HG03520 (cell line): ENCODE results near the gene ZFP36.
A peak's percentile ranks its signal among the peaks of the same experiment; 100 is the strongest.
"Not testable (repeated sequence)": the region's sequence is repeated elsewhere in the genome, so short reads cannot be mapped to it uniquely, and the experiment has no call there.

Experiments
- ATAC-seq: cut with Tn5 transposase; IDR thresholded peaks from one replicate; pipeline ENCODE4 v1.9.1; 2021; ENCODE audit warnings: mild to moderate bottlenecking, moderate library complexity; ENCODE audit not compliant: unreplicated experiment

ZFP36 gene

DNA sequence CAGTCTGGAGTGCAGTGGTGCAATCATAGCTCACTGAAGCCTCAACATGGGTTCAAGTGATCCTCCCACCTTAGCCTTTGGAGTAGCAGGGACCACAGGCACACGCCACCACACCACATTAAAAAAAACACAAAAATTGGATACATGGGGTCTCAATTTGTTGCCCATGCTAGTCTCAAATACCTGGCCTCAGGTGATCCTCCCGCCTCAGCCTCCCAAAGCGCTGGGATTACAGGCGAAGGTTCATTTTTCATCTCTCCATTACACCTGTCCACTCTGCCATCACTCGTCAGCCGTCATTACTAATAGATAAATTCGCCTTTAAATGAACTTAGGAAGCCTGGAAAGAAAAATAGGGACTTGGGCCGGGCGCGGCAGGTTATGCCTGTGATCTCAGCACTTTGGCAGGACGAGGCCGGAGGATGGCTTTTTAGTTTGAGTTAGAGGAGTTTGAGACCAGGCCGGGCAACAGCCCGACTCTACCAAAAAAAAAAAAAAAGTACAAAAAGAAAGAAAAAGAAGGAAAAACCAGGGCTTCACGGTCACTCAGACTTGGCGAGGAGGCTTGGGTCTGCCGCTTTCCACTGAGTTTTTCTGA is 38.0 kb downstream of the ZFP36 start:
- ATAC-seq = no peak

DNA sequence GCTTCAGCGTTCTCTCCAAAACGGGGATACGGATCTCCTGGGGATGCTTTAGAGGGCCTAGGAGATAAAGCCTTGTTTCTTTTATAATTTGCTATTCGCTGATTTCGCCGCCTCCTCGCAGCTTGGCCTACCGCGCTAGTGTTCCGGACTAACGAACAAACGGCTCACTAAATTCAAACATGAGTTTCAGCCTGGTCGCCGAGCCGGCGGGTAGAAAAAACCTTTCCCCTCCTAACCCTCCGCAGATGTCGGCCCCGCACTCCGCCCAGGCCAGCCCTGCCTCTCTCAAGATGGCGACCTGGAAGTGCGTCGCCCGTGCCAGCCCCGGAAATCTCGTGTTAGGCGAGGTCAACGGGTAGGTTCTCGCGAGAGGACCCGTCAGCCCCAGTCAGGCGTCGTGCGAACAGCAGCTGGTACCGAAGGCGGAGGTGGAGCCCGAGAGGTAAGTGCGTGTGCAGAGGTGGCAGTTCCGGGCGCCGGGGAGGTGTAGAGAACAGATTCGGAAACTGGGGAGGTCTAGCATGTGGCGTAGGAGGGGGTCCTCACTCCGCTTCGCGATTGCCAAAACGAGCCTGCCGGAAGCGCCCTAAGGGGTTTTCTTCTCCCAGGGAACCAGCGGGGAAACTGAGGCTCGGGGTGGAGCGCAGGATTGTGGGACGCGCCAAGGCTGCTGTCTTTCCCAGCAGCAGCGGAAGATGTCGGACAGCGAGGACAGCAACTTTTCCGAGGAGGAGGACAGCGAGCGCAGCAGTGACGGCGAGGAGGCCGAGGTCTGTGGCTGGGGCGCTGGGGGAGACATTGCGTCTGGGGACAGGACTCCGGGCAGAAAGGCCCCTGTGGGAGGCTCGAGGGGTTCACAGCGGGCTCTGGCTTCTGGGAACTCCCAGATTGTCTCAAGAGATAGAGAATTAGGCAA is 38.8 kb downstream of the ZFP36 start, which contains the start of gene SUPT5H:
SUPT5H (plus strand) TSS at position 387 of the 916 bp plus-strand sequence; CDS start at position 696, 309 bp downstream.
- ATAC-seq = peak; percentile 83

DNA sequence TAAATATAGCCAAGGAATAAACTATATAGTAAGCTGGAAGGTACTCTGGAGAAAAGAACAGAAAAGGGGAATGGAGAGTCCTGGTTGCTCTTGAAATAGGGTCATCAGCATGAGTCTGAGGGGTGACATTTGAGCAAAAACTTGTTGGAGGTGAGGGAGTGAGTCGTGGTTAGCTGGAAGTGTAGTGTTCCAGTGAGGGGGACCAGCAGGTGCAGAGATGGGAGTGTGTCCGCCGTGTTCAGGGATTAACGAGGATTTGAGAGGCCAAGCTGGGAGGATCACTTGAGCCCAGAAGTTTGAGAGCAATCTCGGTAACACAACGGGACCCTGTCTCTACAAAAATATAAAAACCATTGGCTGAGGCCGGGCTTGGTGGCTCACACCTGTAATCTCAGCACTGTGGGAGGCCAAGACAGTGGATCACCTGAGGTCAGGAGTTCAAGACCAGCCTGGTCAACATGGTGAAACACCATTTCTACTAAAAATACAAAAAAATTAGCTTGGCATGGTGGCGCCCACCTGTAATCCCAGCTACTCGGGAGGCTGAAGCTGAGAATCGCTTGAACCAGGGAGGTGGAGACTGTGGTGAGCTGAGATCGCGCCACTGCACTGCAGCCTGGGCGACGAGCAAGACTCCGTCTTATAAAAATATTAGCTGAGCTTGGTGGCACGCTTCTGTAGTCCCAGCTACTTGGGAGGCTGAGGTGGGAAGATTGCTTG is 39.9 kb downstream of the ZFP36 start:
- ATAC-seq = no peak

DNA sequence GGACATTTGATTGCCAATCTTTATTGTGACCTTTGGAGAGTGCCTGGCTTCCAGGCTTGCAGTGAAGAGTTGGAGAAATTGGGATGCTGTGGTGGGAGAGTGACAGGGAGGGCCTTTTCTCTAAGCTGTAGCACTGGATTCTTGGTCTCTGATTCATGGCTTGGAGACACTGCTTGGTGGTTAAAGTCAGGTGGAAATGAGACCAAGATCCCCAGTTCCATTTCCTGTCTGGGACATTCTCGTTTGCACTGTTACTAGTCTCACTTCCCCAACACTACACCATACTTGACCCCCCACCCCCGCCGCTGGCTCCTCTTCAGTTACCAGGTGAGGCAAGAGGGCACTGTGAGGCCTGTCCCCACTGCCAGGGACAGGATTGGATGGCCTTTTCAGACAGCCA is 41.6 kb downstream of the ZFP36 start:
- ATAC-seq = no peak

DNA sequence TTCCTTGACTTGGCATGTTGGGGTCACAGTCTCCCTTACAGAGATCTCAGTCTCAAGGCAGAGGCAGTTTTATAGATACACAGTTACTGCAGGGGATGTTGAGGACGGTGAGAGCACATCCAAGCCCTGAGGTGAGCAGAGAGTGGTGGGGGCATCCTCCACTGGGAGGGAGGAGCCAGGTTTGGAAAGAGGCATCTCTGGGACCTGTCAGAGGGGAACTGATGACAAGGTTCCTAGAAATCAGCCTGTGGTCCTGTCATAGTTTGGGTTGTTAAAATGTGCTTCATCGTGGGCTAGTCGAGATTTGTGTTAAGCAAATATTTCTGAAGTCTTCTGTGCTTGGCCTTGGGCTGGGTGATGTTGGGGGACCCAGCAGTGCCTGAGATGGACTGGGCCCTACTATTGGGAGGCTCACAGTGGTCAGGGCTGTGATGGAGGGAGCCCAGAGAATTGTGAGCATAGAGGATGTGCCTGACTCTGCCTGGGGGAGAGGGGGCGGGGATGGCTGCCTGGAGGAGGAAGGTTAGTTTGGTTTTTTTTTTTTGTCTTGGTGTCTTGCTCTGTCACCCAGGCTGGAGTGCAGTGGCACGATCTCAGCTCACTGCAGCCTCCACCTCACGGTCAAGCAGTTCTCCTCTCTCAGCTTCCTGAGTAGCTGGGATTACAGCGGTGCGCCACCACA is 42.6 kb downstream of the ZFP36 start:
- no peak for ATAC-seq

DNA sequence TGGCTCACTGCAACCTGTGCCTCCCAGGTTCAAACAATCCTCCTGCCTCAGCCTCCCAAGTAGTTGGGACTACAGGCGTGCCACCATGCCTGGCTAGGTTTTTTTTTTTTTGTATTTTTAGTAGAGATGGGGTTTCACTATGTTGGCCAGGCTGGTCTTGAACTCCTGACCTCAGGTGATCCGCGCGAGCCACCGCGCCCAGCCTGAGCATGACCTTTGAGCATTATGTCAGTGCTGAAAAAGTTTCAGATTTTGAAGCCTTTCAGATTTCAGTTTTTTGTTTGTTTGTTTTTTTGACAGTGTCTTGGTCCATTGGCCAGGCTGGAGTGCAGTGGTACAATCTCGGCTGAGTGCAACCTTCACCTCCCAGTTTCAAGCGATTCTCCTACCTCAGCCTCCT is 44.6 kb downstream of the ZFP36 start:
- ATAC-seq = not testable (repeated sequence)
